Transverse colon (tissue), 4 donors: ENCODE results near the gene CEP95. TPM values are rescaled to one million over a fixed set of nuclear protein-coding genes. Genes with fewer than 3 reads are reported as not detected.

Experiments used
- DNase-seq: peaks from one replicate; pipeline ENCODE4 v3.0.0-alpha.2; 2019
- H3K27ac ChIP-seq, 4 donors: fragments of 200-600 bp; sonication (generic); 2 replicates each; pipeline ENCODE4 v1.5.1; 2016 to 2018; ENCODE audit warnings: inconsistent platforms in 4 of 4
- H3K27me3 ChIP-seq: fragments of 200-600 bp; sonication (generic); 2 replicates; pipeline ENCODE4 v1.5.1; 2017; ENCODE audit warnings: inconsistent platforms
- H3K36me3 ChIP-seq, 4 donors: fragments of 200-600 bp; sonication (generic); 2 replicates each; pipeline ENCODE4 v1.5.1; 2017 to 2019; ENCODE audit warnings: inconsistent platforms in 4 of 4
- H3K4me1 ChIP-seq, 4 donors: fragments of 200-600 bp; sonication (generic); 2 replicates each; pipeline ENCODE4 v1.5.1; 2017 to 2020; ENCODE audit warnings: inconsistent platforms in 4 of 4
- H3K4me3 ChIP-seq, 4 donors: fragments of 200-600 bp; sonication (generic); 1 replicate in 1 of 4; 2 replicates in 3 of 4; pipeline versions ENCODE4 v1.5.1 to v1.6.1; 2017 to 2019; ENCODE audit warnings: inconsistent platforms in 4 of 4
- H3K9me3 ChIP-seq, 2 donors: fragments of 200-600 bp; sonication (generic); 2 replicates each; pipeline ENCODE4 v1.5.1; 2017 to 2019; ENCODE audit warnings: inconsistent platforms in 2 of 2
- EP300 ChIP-seq: sonication (generic); formaldehyde crosslinking; IDR thresholded peaks from one replicate; pipeline ENCODE4 v1.6.1; 2017; ENCODE audit warnings: antibody characterized with exemption, low read depth
- POLR2A ChIP-seq: fragments of 450-650 bp; IDR thresholded peaks from one replicate; pipeline ENCODE4 v1.6.1; 2016; ENCODE audit warnings: antibody characterized with exemption, mild to moderate bottlenecking, moderate library complexity
- POLR2AphosphoS5 ChIP-seq, 3 donors: sonication (generic); formaldehyde crosslinking; IDR thresholded peaks; one replicate each; pipeline ENCODE4 v1.6.1; 2016; ENCODE audit warnings: antibody characterized with exemption in 3 of 3
- WGBS, 2 donors: methylation state at CpG; one replicate each; pipeline ENCODE4 v1.1.5; 2018; ENCODE audit warnings: low coverage in 1 of 2; 5-methylcytosine and 5-hydroxymethylcytosine counted together
- in situ Hi-C, 4 donors: fragments of 200-750 bp; cut with MboI; loops; one replicate each; pipeline versions ENCODE4 v1.15.0 to v1.15.1; 2017; ENCODE audit warnings: low sequenced_read_pairs in 3 of 4, low pct_ligation_motif_present in 1 of 4, low pct_unique_long_range_greater_than_20kb in 1 of 4
- intact Hi-C: fragments of 100-400 bp; cut with DNase I; formaldehyde crosslinking; loops from one replicate; pipeline ENCODE4 v1.15.1; 2023; ENCODE audit warnings: low total_unique reads
- total RNA-seq, 4 donors: library from RNA; depleted of rRNA; stranded (reverse); fragments of >200 nt; gene quantifications; one replicate each; pipeline ENCODE4 v1.1.0, GENCODE V29; 2016
- TF ChIP-seq, protein P1 (sequence below), 5 experiments: fragments of 200-600 bp in 3 of 5; fragments of 450-650 bp in 2 of 5; sonication (generic) in 3 of 5; IDR thresholded peaks; 1 replicate in 2 of 5; 2 replicates in 3 of 5; pipeline ENCODE4 v1.5.1; 2016 to 2017; ENCODE audit warnings: antibody characterized with exemption in 5 of 5, inconsistent platforms in 3 of 5, mild to moderate bottlenecking in 2 of 5, moderate library complexity in 1 of 5

The CEP95 gene
- total RNA-seq, 4 donors from 2014 or later, result 33.8 to 82.9 (median 46.1) TPM

DNA sequence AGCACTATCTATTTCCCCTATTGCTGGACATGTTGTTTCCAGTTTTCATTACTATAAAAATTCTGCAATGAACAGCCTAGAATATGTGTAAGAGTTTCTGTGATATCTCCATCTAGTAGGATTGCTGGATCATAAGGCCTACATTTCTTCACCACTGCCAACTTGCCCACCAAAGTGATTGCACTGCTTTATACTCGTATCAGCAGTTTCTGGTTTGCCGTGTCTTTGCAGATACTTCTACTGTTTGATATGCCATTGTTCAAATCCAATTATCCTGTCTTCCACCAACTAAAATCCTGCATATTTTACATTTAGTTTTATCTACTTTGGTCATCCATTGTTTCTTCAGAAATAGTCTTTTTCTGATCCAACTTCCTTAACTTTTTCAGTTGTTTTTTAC lies 21.1 kb downstream of the CEP95 start:
- Histone ChIP-seq H3K4me3 (no peak overlapping the region), H3K36me3 (peaks cover 0 to 98% (median 48%) of the 10 kb centered on the region in 4 donors), H3K4me1 (no peaks in the 10 kb centered on the region), H3K27me3 (no peaks in the 10 kb centered on the region), H3K9me3 (no peaks in the 10 kb centered on the region), H3K27ac (no peak overlapping the region)
- TF ChIP-seq, protein P1, sequence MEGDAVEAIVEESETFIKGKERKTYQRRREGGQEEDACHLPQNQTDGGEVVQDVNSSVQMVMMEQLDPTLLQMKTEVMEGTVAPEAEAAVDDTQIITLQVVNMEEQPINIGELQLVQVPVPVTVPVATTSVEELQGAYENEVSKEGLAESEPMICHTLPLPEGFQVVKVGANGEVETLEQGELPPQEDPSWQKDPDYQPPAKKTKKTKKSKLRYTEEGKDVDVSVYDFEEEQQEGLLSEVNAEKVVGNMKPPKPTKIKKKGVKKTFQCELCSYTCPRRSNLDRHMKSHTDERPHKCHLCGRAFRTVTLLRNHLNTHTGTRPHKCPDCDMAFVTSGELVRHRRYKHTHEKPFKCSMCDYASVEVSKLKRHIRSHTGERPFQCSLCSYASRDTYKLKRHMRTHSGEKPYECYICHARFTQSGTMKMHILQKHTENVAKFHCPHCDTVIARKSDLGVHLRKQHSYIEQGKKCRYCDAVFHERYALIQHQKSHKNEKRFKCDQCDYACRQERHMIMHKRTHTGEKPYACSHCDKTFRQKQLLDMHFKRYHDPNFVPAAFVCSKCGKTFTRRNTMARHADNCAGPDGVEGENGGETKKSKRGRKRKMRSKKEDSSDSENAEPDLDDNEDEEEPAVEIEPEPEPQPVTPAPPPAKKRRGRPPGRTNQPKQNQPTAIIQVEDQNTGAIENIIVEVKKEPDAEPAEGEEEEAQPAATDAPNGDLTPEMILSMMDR (IDR thresholded peaks at IDR 0.05), result no peak
- TF ChIP-seq EP300 (no peak), POLR2AphosphoS5 (IDR thresholded peaks at IDR 0.05) (no peak), POLR2A (no peak)
- in situ Hi-C loops (no loop called here), intact Hi-C loops (no loop called here)
- 93% methylated on average over 2 of the region's 2 CpGs; no CpG with 5 or more reads in 1 of the 2 donors for WGBS, 2 donors
- no peak for DNase-seq

DNA sequence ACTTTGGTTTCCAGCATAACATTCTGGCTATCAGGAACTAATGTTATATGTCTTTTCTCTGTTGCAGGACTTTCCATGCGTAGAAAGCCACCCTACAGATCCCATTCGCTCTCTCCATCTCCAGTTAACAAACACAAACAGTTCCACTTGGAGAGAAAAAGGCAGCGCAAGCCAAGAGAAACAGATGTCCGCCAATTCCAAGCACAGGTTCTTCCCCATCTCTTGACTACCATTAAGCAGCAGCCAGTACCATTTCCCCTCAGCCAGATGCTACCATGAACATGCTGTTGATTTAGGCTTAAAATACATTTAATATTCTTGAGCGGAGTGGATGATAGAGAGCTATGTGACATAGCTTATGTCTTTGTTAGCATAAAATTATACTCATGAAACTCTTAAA lies 22.4 kb downstream of the CEP95 start:
- in situ Hi-C loops (no loop called here), intact Hi-C loops (no loop called here)
- H3K36me3 ChIP-seq, result peaks cover 0 to 97% (median 46%) of the 10 kb centered on the region in 4 donors
- WGBS, 2 donors, result 94 to 100% methylated on average over 2 to 5 of the region's 5 CpGs
- DNase-seq, result no peak
- H3K4me1 ChIP-seq, result no peaks in the 10 kb centered on the region
- TF ChIP-seq EP300, result no peak
- TF ChIP-seq, protein P1 (IDR thresholded peaks at IDR 0.05), result no peak
- no peak for TF ChIP-seq POLR2AphosphoS5 (IDR thresholded peaks at IDR 0.05)
- TF ChIP-seq POLR2A, result no peak
- no peaks in the 10 kb centered on the region for H3K27me3 ChIP-seq
- H3K27ac ChIP-seq, result no peak overlapping the region
- no peak overlapping the region for H3K4me3 ChIP-seq
- H3K9me3 ChIP-seq, result no peaks in the 10 kb centered on the region

DNA sequence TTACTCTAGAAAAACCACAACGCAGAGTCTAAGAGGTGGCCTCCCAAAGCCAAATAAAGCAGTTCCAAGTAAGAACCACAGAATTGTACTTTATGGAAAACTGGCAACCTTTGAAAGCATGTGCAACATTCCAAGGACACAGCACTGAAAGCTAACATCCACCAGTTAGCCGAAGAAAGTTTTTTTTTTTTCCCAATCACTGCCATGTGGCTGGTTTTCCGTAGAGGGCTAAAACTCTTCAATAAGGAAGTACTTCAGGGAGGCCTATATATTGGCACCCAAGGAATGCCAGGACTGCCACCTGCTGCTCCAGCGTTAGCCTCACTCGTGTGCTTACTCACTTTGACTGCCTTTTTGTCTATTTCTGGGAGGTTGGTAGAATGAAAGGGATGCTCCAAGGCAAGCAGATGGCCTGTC lies 25.2 kb downstream of the CEP95 start:
- in situ Hi-C loops (no loop called here), intact Hi-C loops (no loop called here)
- TF ChIP-seq POLR2AphosphoS5 (IDR thresholded peaks at IDR 0.05) (no peak), EP300 (no peak)
- Histone ChIP-seq H3K4me1 (no peaks in the 10 kb centered on the region), H3K27me3 (no peaks in the 10 kb centered on the region), H3K9me3 (no peaks in the 10 kb centered on the region), H3K27ac (no peak overlapping the region), H3K36me3 (peaks cover 0 to 91% (median 45%) of the 10 kb centered on the region in 4 donors), H3K4me3 (no peak overlapping the region)
- DNase-seq, result no peak
- WGBS, 2 donors, result 73 to 80% methylated on average over 1 to 5 of the region's 5 CpGs

DNA sequence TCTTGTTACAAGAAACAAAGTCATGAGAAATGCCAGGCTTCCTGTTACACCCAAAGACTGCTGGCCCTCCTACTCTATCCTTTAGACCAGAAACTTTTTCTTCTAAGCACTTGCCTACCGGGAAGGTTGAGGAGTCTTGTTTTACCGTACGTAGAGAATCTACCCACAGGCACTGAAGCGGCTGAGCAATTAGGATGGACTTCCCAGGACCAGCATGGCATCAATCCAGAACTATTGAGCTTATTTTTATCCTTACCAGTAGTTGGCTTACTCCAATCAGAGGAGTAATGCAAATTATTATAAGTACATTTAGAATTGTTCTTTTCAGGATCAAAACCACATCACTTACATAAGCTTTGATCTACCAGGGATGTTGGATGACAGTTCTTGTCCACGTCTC lies 25.6 kb downstream of the CEP95 start:
- intact Hi-C loops, result no loop called here
- peaks cover 0 to 91% (median 45%) of the 10 kb centered on the region in 4 donors for H3K36me3 ChIP-seq

More for the DNA sequence above, 25.6 kb downstream of the CEP95 start:
- DNase-seq, result no peak
- Histone ChIP-seq H3K27me3 (no peaks in the 10 kb centered on the region), H3K9me3 (no peaks in the 10 kb centered on the region), H3K4me1 (no peaks in the 10 kb centered on the region), H3K27ac (no peak overlapping the region), H3K4me3 (no peak overlapping the region)
- TF ChIP-seq POLR2AphosphoS5 (IDR thresholded peaks at IDR 0.05), result no peak
- TF ChIP-seq POLR2A, result no peak
- TF ChIP-seq, protein P1 (IDR thresholded peaks at IDR 0.05), result no peak
- no peak for TF ChIP-seq EP300
- 90 to 95% methylated on average over 5 of the region's 5 CpGs for WGBS, 2 donors
- in situ Hi-C loops, result no loop called here
